HepG2 (cell line): ENCODE measurements around the gene POLR1H.

ENCODE experiments used
- GABPA ChIP-seq, 2 experiments: IDR thresholded peaks; 2 replicates each; pipeline ENCODE4 v1.6.1; 2011 to 2016; ENCODE audit warnings: low read depth in 2 of 2, low read length in 1 of 2, missing biosample characterization in 1 of 2, missing genetic modification characterization in 1 of 2
- MTA3 ChIP-seq: sonication (generic); formaldehyde crosslinking; IDR thresholded peaks from 2 replicates; pipeline ENCODE4 v1.4.0; 2020; ENCODE audit warnings: missing genetic modification reagents
- NR2C2 ChIP-seq: sonication (generic); formaldehyde crosslinking; IDR thresholded peaks from 2 replicates; pipeline ENCODE4 v1.4.0; 2020; ENCODE audit warnings: missing genetic modification reagents, mild to moderate bottlenecking, moderate library complexity, borderline replicate concordance
- RERE ChIP-seq: IDR thresholded peaks from 2 replicates; pipeline ENCODE4 v1.6.1; 2016; ENCODE audit warnings: low read depth, missing genetic modification reagents, missing compliant biosample characterization
- ZNF589 ChIP-seq: sonication (generic); formaldehyde crosslinking; conservative IDR thresholded peaks from 2 replicates; pipeline ENCODE4 v1.8.0; 2022; ENCODE audit warnings: mild to moderate bottlenecking, moderate library complexity, missing genetic modification reagents
- ZNF790 ChIP-seq: sonication (generic); formaldehyde crosslinking; IDR thresholded peaks from 2 replicates; pipeline ENCODE4 v1.8.0; 2022; ENCODE audit warnings: missing genetic modification reagents, mild to moderate bottlenecking, borderline replicate concordance

- TF ChIP-seq GABPA (IDR thresholded peaks at IDR 0.05; ENCODE audit: low read depth, low read length) (no peak), GABPA (CRISPR knock-in tag; IDR thresholded peaks at IDR 0.05; ENCODE audit: low read depth) (no peak), MTA3 (CRISPR knock-in tag) (no peak), NR2C2 (no peak), ZNF790 (CRISPR knock-in tag) (no peak), RERE (no peak), ZNF589 (no peak)
These were observed 18.6 kb upstream of the POLR1H start for GRCh38 chr6:30042476-30042875.
